Mucosa of descending colon (tissue), 3 donors: ENCODE measurements around the gene LSM5. TPM values are rescaled to one million over a fixed set of nuclear protein-coding genes. Genes with fewer than 3 reads are reported as not detected.
"Not testable (repeated sequence)": the region's sequence is repeated elsewhere in the genome, so short reads cannot be mapped to it uniquely, and the experiment has no call there.

Source experiments
- ATAC-seq: fragments of 200-7000 bp; cut with Tn5 transposase; one replicate; pipeline ENCODE4 v1.9.1; 2020; ENCODE audit warnings: mild to moderate bottlenecking, moderate library complexity
- DNase-seq, 3 donors: peaks; one replicate each; pipeline ENCODE4 v3.0.0-alpha.2; 2020
- H3K36me3 ChIP-seq: fragments of 200-600 bp; one replicate; pipeline ENCODE4 v1.8.0; 2021; ENCODE audit warnings: low read depth, mild to moderate bottlenecking
- H3K4me1 ChIP-seq: fragments of 200-600 bp; one replicate; pipeline ENCODE4 v1.8.0; 2021; ENCODE audit warnings: low read depth, mild to moderate bottlenecking
- H3K4me3 ChIP-seq: fragments of 200-600 bp; one replicate; pipeline ENCODE4 v1.8.0; 2021; ENCODE audit warnings: mild to moderate bottlenecking
- H3K9me3 ChIP-seq: fragments of 200-600 bp; one replicate; pipeline ENCODE4 v1.8.0; 2021; ENCODE audit warnings: mild to moderate bottlenecking
- intact Hi-C, 2 donors: fragments of 100-400 bp; cut with DNase I in 1 of 2; cut with micrococcal nuclease in 1 of 2; formaldehyde crosslinking; loops; one replicate each; pipeline versions ENCODE4 v1.11.0 to v1.11.1; 2022; cut with DNase I, micrococcal nuclease
- total RNA-seq, 3 donors: library from RNA; stranded (reverse); fragmentation: NEBNext Ultra II Directional in 2 of 3; extraction: Animal tissue kit (Norgen Biotek cat#: 25700) in 2 of 3; gene quantifications; one replicate each; pipeline versions ENCODE4 v1.2.1 to v1.2.4, GENCODE V29; 2021 to 2023
- TF ChIP-seq, protein P1 (sequence below): fragments of 200-600 bp; IDR thresholded peaks from one replicate; pipeline ENCODE4 v1.8.0; 2022; ENCODE audit warnings: antibody characterized with exemption, mild to moderate bottlenecking
- donor health status: DM: no; HTN: no; CAD: no; lungs with moderate emphysema.
- donor health status: DM: no; HTN: no; CAD: no.
- donor health status: DM: no; HTN: yes; CAD: no.

LSM5 gene
- total RNA-seq, 3 donors from 2014 or later, result 27.2 to 44.0 (median 30.2) TPM

DNA sequence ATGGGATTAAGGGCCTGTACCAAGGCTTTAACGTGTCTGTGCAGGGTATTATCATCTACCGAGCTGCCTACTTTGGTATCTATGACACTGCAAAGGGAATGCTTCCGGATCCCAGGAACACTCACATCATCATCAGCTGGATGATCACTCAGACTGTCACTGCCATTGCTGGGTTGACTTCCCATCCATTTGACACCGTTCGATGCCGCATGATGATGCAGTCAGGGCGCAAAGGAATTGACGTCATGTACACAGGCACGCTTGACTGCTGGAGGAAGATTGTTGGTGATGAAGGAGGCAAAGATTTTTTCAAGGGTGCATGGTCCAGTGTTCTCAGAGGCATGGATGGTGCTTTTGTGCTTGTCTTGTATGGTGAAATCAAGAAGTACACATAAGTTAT is 18.2 kb downstream of the LSM5 start:
- intact Hi-C loops, result loop anchor here in 1 of 2 donors (10.0 kb wide), 1 partner anchor 257 kb away; no protein-coding TSS in a partner anchor
- no peak for ATAC-seq
- TF ChIP-seq, protein P1, sequence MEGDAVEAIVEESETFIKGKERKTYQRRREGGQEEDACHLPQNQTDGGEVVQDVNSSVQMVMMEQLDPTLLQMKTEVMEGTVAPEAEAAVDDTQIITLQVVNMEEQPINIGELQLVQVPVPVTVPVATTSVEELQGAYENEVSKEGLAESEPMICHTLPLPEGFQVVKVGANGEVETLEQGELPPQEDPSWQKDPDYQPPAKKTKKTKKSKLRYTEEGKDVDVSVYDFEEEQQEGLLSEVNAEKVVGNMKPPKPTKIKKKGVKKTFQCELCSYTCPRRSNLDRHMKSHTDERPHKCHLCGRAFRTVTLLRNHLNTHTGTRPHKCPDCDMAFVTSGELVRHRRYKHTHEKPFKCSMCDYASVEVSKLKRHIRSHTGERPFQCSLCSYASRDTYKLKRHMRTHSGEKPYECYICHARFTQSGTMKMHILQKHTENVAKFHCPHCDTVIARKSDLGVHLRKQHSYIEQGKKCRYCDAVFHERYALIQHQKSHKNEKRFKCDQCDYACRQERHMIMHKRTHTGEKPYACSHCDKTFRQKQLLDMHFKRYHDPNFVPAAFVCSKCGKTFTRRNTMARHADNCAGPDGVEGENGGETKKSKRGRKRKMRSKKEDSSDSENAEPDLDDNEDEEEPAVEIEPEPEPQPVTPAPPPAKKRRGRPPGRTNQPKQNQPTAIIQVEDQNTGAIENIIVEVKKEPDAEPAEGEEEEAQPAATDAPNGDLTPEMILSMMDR, result no peak

DNA sequence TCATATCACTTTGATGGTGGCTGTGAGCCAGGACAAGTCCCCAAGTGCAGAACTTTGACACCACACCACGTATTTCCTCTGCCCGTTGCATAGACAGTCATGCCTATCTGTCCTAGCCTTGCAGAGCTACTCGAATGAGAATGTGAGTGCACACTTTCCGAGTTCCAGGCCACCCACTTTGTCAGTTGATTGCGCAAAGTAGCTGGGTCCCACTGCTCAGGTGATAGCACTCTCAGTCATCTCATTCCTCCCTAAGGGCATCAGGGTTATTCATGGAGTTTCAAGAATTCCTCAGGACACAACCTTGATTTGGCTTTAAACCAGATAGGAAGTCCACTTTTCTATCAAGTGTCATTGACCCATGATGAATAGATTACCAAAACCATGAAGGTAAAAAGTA is 19.3 kb downstream of the LSM5 start:
- Histone ChIP-seq H3K4me3 (no peak overlapping the region), H3K36me3 (no peaks in the 10 kb centered on the region), H3K4me1 (no peaks in the 10 kb centered on the region), H3K9me3 (no peaks in the 10 kb centered on the region)
- ATAC-seq, result no peak
- no peak for DNase-seq
- TF ChIP-seq, protein P1, result no peak
- intact Hi-C loops, result loop anchor here in 1 of 2 donors (10.0 kb wide), 1 partner anchor 256 kb away; no protein-coding TSS in a partner anchor

More for the DNA sequence above, 18.2 kb downstream of the LSM5 start:
- Histone ChIP-seq H3K4me3 (no peak overlapping the region), H3K4me1 (no peaks in the 10 kb centered on the region), H3K36me3 (no peaks in the 10 kb centered on the region), H3K9me3 (no peaks in the 10 kb centered on the region)
- DNase-seq, result no peak

DNA sequence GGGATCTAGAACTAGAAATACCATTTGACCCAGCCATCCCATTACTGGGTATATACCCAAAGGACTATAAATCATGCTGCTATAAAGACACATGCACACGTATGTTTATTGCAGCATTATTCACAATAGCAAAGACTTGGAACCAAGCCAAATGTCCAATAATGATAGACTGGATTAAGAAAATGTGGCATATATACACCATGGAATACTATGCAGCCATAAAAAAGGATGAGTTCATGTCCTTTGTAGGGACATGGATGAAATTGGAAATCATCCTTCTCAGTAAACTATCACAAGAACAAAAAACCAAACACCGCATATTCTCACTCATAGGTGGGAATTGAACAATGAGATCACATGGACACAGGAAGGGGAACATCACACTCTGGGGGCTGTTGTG is 20.2 kb downstream of the LSM5 start:
- not testable (repeated sequence) for H3K9me3 ChIP-seq, H3K4me1 ChIP-seq, ATAC-seq, H3K36me3 ChIP-seq, DNase-seq, H3K4me3 ChIP-seq
- intact Hi-C loops, result loop anchor here in 1 of 2 donors (10.0 kb wide), 1 partner anchor 255 kb away; no protein-coding TSS in a partner anchor

DNA sequence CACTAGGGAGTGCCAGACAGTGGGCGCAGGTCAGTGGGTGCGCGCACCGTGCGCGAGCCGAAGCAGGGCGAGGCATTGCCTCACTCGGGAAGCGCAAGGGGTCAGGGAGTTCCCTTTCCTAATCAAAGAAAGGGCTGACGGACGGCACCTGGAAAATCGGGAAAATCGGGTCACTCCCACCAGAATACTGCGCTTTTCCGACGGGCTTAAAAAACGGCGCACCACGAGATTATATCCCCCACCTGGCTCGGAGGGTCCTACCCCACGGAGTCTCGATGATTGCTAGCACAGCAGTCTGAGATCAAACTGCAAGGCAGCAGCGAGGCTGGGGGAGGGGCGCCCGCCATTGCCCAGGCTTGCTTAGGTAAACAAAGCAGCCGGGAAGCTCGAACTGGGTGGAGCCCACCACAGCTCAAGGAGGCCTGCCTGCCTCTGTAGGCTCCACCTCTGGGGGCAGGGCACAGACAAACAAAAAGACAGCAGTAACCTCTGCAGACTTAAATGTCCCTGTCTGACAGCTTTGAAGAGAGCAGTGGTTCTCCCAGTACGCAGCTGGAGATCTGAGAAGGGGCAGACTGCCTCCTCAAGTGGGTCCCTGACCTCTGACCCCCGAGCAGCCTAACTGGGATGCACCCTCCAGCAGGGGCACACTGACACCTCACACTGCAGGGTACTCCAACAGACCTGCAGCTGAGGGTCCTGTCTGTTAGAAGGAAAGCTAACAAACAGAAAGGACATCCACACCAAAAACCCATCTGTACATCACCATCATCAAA is 25.4 kb downstream of the LSM5 start:
- H3K4me1 ChIP-seq, DNase-seq, intact Hi-C loops, H3K9me3 ChIP-seq, H3K4me3 ChIP-seq, ATAC-seq, H3K36me3 ChIP-seq: not testable (repeated sequence)

DNA sequence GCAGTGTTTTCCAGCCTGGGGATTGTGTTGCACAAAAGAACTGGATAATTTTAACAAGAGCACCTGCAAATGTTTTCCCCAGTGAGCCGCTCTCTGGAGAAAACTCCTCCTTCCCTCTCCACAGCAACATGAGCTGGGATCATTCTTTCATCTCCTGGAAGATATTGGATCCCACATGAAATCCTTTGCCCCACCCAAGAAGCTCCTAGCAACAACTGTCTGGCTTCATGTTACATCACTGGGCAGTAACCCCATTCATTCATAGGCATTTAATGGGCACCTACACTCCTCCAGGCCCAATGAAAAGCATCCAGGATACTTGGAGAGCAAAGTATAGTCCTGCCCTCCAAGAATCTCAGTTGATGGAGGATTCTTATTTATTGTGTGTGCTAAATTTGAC is 27.2 kb downstream of the LSM5 start:
- H3K4me1 ChIP-seq, result no peaks in the 10 kb centered on the region
- TF ChIP-seq, protein P1, result no peak
- DNase-seq (no peak), ATAC-seq (no peak)
- no peaks in the 10 kb centered on the region for H3K36me3 ChIP-seq
- intact Hi-C loops, result no loop called here
- H3K9me3 ChIP-seq, result no peaks in the 10 kb centered on the region
- H3K4me3 ChIP-seq, result no peak overlapping the region

DNA sequence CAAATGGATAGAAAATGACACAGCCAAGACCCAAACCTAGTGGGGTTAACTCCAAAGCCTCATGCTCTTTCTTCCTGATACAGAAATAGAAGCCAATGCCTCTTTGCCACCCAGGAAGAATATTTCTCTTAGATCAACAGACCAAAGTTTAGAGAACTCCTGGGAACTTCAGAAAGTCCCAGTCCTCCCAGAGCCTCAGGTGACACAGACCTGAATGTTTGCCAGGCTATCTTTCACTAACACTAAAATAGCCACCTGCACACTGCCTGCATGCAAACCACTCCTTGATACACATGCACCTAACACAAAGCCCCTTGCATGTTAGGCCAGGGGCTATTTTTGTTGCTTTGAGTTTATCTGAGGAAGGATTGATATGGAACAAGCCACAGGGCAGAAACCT is 27.7 kb downstream of the LSM5 start:
- no peaks in the 10 kb centered on the region for H3K9me3 ChIP-seq
- DNase-seq (peak in 1 of 3 donors; percentile 2), ATAC-seq (peak; percentile 22)
- no peaks in the 10 kb centered on the region for H3K4me1 ChIP-seq
- intact Hi-C loops, result no loop called here
- no peaks in the 10 kb centered on the region for H3K36me3 ChIP-seq
- no peak overlapping the region for H3K4me3 ChIP-seq
- TF ChIP-seq, protein P1, result no peak
